GM19395 (cell line): ENCODE measurements around the gene C1QL1.

Experiments
- ATAC-seq: cut with Tn5 transposase; IDR thresholded peaks from one replicate; pipeline ENCODE4 v1.9.1; 2021; ENCODE audit warnings: mild to moderate bottlenecking, moderate library complexity; ENCODE audit not compliant: unreplicated experiment

The C1QL1 gene

DNA sequence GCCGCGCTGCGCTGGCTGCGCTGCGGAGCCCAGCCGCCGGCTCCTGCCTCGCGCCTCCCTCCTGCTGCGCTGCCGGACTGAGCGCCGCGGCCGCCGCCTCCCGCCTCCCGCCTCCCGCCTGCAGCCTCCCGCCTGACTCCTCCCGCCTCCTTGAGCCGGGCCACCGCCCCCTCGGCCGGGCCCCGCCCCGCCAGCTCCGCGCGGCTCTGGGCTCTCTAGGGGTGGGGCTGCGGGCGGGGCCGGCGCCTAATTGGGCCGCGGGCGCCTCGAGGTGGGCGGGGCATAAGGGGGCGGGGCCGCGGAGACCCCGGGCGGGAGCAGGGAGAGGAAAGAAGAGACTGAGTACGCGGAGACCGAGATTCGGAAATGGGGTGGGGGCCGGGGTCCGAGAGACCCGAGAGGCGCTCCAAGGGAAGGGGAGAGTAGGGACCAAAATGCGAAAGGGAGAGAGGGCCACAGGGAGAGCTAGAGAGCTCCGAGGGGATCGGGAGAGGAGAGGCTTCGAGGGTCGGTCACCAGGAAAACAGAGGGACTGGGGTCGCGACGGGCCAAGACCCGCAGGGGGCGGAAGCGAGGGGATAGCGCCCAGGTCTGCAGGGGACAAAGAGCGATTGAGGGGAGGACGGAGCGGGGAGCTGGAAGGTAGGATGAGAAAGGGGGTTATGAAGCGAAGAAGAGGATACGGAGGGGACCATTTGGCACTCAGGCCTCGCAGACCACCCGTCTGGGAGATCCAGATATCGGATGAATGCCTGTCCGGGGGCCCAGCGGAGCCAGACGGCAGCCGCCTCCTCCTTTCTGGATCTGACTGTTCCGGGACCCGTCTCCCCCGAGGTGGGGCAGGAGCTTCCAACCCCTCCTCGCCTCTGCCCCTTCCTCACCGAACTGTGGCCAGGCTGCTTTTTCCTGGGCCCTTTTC, at the start of gene C1QL1:
TSS of gene C1QL1 (minus strand) at position 79 of the 919 bp plus-strand sequence. CDS start 255 bp downstream, outside the sequence.
- peak; percentile 56 for ATAC-seq

- ATAC-seq: no peak
Observed at GRCh38 chr17:45016823-45017222, 48.7 kb upstream of the C1QL1 start.

GRCh38 chr17:45016237-45016636, 48.1 kb upstream of the C1QL1 start:
- no peak for ATAC-seq

DNA sequence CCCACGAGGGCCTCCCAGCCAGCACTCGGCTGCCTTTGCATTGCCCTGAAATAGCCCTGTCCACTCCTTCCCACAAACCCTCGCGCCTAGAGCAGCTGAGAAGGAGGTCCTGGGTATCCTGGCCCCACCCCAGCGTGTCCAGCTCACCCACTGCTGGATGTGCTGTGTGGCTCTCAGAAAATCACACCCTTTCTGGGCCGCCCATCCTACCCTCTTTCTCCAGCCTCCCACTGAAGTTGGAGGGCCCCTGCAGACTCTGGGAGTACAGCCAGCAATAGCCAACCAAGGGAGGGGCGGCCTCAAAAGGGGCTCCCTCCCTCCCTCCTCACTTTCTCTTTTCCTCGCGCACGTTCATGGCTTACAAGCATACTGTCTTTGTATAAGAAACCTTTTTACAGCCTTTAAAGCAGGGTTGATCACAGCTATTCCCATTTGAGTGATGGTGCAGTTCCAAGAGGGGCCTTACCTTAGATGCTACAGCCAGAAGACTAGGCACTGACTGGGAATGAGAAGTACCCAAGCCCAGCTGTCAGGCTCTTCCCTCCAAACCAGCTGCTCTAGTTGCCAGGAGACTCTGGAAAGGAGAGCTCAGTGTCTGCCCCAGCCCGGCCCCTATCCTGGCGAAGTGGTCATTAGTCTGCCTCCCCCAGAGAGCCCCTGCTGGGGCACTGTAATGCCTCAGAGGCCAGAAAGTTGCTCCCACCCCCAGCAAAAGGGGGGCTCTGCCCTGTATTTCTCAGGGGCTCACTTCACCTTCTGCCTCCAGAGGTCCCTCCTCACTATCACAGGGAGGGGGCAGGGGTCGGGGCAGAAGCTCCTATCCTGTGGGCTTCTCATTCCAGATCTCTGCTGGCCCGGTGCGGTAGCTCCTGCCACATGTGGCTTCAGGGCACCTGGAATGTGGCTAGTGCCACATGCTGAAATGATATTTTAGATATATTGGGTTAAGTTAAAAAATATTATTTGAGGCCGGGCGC, 45.2 kb upstream of the C1QL1 start:
- no peak for ATAC-seq

DNA sequence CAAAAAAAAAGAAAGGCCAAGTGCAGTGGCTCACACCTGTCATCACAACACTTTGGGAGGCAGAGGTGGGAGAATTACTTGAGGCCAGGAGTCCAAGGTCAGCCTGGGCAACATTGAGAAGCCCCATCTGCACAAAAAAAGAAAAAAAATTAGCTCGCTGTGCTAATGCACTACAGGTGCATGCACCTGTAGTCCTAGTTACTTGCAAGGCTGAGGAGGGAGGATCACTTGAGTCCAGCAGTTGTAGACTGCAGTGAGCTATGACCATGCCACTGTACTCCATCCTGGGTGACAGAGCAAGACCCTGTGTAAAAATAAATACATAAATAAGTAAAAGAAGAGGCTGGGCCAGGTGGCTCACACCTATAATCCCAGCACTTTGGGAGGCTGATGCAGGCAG, 43.7 kb upstream of the C1QL1 start:
- no peak for ATAC-seq

DNA sequence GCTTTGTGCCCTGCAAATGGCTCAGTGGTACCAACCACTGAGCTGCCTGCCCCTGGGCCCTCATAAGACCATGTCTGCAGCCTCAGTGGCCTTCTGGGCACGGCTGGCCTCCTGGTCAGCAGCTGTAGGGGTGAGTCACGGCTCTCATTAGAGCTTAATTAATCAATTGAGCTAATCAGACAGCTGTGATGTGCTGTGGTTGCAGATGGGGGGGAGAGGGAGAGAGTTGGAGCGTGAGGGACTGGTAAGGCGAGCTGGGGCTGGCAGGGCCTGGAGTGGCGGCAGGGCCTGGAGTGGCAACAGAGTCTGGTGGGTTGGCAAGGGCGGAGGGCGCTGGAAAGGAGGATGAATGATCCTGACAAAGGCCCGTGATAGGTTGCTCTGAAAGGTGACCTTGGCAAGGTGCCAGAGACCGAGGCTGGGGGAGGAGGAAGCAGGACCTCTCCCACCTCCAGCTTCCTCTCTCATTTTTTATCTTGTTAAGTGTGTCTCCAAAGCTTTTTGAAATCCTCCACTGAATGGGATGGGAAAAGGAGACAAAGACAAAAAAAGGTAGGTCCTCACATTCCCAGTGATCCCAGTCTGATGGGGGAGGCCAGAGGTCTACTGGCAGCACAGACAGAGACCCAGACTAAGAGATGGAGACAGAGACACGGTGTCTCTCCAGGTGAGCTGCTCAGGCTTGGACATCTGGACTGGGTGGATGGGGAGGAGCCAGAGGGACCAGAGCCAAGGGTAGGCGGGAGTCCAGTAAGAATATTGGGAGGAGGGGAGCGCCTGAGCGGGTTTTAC, 41.8 kb upstream of the C1QL1 start:
- ATAC-seq: no peak

- ATAC-seq: no peak
Observed at GRCh38 chr17:45008216-45008615, 40.1 kb upstream of the C1QL1 start.

DNA sequence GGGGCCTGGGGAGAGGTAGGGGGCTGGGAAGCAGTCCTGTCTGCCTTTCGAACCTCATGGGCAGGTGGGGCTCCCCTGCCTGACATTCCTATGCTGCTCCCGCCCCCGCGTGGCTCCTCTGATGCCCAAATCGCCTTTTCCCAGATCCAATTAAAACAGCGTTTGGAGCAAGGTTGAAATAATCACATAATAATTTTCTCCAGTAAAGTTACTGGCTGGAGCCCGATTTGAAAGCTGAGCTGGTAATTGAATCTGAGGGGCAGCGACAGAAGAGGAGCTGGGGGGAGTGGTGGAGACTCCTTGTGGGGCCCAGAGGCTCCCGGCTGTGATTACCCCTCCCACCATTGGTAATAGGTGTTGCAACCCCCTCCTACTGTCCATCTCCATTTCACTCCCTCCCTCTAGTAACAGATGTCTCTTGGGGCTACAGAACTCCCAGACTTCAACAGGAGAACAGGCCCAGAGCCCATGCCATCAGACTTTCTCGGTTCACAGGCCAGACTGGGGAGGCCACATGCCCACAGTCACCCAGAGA, 38.9 kb upstream of the C1QL1 start:
- ATAC-seq: no peak

DNA sequence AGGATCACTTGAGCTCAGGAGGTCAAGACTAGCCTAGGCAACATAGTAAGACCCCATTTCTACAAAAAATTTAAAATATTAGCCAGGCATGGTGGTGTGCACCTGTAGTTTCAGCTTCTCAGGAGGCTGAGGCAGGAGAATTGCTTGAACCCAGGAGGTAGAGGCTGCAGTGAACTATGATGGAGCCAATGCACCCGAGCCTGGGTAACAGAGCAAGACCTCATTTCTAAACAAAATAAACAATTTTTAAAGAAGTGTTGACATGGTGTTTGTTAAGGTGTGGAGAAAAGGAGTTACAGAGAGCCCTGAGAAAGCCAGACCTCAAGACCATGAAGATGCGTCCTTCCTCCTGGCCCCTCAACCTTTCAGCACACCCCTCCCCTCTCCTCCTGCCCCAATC, 37.6 kb upstream of the C1QL1 start:
- ATAC-seq: no peak

DNA sequence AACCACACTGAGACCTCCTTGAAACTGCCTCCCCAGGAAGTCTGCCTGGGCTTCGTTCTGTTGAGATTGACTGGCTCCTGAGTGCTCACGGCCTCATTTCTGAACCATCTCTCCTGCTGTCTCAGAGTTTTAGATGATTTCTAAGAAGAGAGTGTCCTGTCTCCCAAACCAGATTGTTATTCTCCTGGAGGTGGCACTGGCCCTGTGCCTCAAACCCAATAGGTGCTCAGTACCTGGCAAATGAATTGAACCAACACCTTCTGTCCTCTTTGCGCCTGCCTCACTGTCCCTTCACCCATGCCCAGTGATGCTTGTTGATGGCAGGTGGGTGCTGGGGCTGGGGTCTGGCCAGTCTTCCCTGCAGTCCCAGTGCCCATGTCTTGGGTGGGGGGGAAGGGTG, 36.3 kb upstream of the C1QL1 start:
- no peak for ATAC-seq

- ATAC-seq: no peak
Observed at GRCh38 chr17:45003877-45004276, 35.8 kb upstream of the C1QL1 start.

DNA sequence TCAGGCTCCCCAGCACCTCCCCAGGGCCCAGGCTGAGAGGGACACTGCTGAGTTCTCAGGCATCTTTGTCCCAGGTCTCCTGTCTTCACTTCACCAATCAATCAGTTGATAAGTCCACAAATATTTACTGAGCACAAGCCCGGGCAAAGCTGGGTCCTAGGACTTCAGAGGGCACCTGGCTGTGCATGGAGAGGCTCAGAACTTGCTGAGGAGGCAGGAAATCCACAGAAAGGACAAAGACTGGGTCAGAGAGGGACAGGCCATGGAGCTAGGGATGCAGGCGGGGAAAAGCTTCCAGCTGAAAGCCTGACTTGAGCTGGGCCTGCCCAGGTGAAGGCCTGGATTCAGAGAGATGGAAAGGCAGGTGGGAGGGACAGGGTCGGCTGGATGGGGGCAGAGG, 33.2 kb upstream of the C1QL1 start:
- no peak for ATAC-seq

GRCh38 chr17:44999433-44999832, 31.3 kb upstream of the C1QL1 start:
- ATAC-seq: no peak

DNA sequence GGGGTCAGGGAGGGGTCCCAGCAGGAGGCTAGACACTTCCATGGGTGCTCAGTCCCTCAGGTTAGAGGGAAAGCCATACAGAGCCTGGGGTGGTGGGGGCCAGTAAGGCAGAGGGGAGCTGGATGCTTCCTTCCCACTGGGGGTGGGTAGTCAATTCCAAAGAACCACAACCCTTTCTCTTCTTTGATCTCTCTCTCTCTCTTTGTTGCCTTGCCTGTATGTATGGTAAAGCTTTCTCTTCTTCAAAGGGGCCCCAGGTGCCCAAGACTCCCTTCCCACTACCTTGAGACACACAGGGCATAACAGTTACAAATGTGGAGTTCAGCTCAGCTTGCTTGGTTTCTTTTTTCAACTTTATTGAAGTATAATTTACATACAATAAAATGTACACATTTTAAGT, 30.5 kb upstream of the C1QL1 start:
- ATAC-seq: no peak

DNA sequence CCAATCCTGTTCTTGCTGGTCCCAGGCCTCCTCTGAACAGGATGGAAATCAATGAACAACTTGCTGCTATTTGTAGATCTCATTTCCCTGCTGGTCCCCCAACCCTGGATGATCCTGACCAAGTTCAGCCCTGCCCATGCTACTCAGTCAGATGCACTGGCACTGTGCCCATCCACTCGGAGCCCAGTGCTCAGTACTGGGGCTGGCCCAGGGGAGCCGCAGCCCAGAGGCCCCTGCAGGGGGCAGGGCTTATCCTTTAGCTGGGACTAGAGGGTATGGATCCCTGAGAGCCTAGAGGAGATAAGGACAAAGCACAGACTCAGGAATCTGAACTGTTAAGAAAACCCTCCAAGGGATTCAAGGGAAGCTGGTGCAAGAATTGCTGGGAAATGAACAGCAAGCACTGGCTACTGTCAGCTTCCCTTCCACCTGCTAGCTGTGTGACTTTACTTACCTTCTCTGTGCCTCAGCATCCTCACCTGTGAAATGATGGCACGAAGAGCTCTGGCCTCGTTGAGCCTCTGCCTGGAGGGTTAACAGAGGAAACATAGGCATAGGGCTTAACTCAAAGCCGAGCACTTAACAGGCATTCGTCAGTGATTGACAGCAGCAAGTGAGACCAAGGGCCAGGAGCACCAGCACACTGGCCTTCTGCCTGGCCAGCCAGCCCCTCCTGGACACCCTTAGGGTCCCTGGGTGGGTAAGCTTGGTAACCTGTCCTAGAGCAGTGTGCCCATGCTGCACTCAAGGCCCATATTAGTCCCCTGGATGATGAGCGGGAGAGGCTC, 29.8 kb upstream of the C1QL1 start:
- ATAC-seq: no peak

DNA sequence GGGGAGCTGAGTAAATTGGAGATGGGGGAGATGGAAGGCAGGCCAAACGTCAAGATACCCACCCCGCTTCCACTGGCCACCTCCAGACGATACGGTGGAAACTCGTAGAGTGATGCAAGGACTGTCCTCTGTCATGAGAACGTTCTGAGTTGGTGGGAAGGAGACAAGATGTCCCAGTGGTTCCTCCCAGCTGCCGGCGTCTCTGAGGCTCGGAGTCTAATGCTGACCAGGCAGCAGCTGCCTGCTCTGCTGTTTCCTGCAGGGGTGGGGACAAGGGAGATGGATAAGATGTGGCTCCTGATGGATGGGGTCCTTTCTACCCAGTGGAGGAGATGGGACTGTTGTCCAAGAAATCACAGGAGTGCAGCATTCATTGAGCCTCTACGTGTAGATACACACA, 28.2 kb upstream of the C1QL1 start:
- no peak for ATAC-seq

GRCh38 chr17:44995436-44996001, 27.4 kb upstream of the C1QL1 start:
- ATAC-seq: no peak

GRCh38 chr17:44992242-44992939, 24.3 kb upstream of the C1QL1 start:
- no peak for ATAC-seq

GRCh38 chr17:44990994-44991393, 22.9 kb upstream of the C1QL1 start:
- ATAC-seq: no peak
